Skeletal muscle cell (primary cell): Measurements from ENCODE around the gene HOXB9.

ENCODE experiments used
- DNase-seq: peaks from one replicate; pipeline ENCODE4 v3.0.0-alpha.2; 2010; ENCODE audit warnings: low read depth
- H3K4me3 ChIP-seq: 2 replicates; pipeline ENCODE4 v1.5.1; 2011; ENCODE audit warnings: low read depth, mild to moderate bottlenecking, control low read depth, low read length, moderate library complexity

Gene HOXB9

GRCh38 chr17:48589831-48590606 lies 36.1 kb downstream of the HOXB9 start, which contains the start of gene HOXB3:
Gene HOXB3 (minus strand): TSS chr17:48590241. CDS start chr17:48552474, 37,767 bp downstream.
- DNase-seq = no peak
- peak within 1 kb of the TSS; percentile 60 for H3K4me3 ChIP-seq

- no peak for DNase-seq
Observed at GRCh38 chr17:48589060-48589830, 36.9 kb downstream of the HOXB9 start.

GRCh38 chr17:48588528-48588927 lies 37.6 kb downstream of the HOXB9 start:
- DNase-seq = no peak
- H3K4me3 ChIP-seq = peak overlapping the region; percentile 60

More at GRCh38 chr17:48589060-48589830, 36.9 kb downstream of the HOXB9 start:
- H3K4me3 ChIP-seq = peak overlapping the region; percentile 60

- H3K4me3 ChIP-seq = peak overlapping the region; percentile 60
- no peak for DNase-seq
Observed at GRCh38 chr17:48588074-48588415, 38.1 kb downstream of the HOXB9 start.

- no peak for DNase-seq
- H3K4me3 ChIP-seq = peak overlapping the region; percentile 60
Observed at GRCh38 chr17:48587276-48588073, 38.7 kb downstream of the HOXB9 start.

GRCh38 chr17:48586355-48587258 lies 39.6 kb downstream of the HOXB9 start:
- H3K4me3 ChIP-seq = peak overlapping the region; percentile 60
- no peak for DNase-seq

- DNase-seq = no peak
- H3K4me3 ChIP-seq = no peak overlapping the region
Observed at GRCh38 chr17:48584223-48584741, 41.9 kb downstream of the HOXB9 start.

- H3K4me3 ChIP-seq = no peak overlapping the region
- no peak for DNase-seq
Observed at GRCh38 chr17:48583708-48584222, 42.4 kb downstream of the HOXB9 start.

GRCh38 chr17:48582750-48583069 lies 43.4 kb downstream of the HOXB9 start:
- peak overlapping the region; percentile 45 for H3K4me3 ChIP-seq
- no peak for DNase-seq

GRCh38 chr17:48579760-48580554 lies 46.2 kb downstream of the HOXB9 start:
- no peak for DNase-seq

GRCh38 chr17:48579471-48579759 lies 46.7 kb downstream of the HOXB9 start:
- H3K4me3 ChIP-seq = peak overlapping the region; percentile 53
- DNase-seq = no peak

More at GRCh38 chr17:48579760-48580554, 46.2 kb downstream of the HOXB9 start:
- H3K4me3 ChIP-seq = no peak overlapping the region

- H3K4me3 ChIP-seq = peak overlapping the region; percentile 53
- DNase-seq = no peak
Observed at GRCh38 chr17:48578616-48579470, 47.3 kb downstream of the HOXB9 start.

- peak within 1 kb of the TSS; percentile 53 for H3K4me3 ChIP-seq
- no peak for DNase-seq
Observed at GRCh38 chr17:48577946-48578615, 48.1 kb downstream of the HOXB9 start, which contains the start of gene HOXB4. Gene HOXB4 (minus strand): TSS chr17:48578350. CDS start chr17:48578319, 31 bp downstream.

GRCh38 chr17:48577330-48577945 lies 48.7 kb downstream of the HOXB9 start:
- no peak for DNase-seq
- H3K4me3 ChIP-seq = peak overlapping the region; percentile 53

- H3K4me3 ChIP-seq = peak overlapping the region; percentile 53
- no peak for DNase-seq
Observed at GRCh38 chr17:48576479-48577309, 49.5 kb downstream of the HOXB9 start.
